Head of caudate nucleus (tissue), 42 donors: Measurements from ENCODE around the gene ASTN2.
A peak's percentile ranks its signal among the peaks of the same experiment; 100 is the strongest.

Experiments used
- DNase-seq, 42 donors: peaks; one replicate each; pipeline versions ENCODE4 v3.0.0 to v3.0.0-alpha.2; 2020 to 2021; ENCODE audit warnings: mixed read lengths in 7 of 42
- intact Hi-C: fragments of 100-400 bp; cut with DNase I; formaldehyde crosslinking; loops from one replicate; pipeline ENCODE4 v1.15.0; 2022

The ASTN2 gene

DNA sequence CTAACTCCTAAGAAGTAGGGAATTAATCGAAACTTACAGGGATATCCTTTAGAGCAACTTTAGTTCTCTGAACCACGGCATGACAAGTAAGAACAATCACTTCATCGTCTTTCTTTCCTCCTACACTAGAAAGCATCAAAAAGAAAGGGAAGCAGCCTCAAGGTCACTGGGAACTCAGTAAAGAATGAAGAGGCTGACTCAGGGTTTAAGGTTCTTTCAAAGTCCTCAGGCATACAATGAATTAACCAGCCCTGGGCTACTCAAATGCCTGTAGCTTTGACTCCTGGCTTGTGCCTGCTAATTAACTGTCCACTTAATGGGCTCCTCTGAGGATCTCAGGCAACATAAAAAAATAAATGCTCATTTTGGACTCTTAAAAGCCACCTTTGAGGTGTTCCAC is 625.8 kb downstream of the ASTN2 start:
- intact Hi-C loops: no loop called here
- DNase-seq: no peak

DNA sequence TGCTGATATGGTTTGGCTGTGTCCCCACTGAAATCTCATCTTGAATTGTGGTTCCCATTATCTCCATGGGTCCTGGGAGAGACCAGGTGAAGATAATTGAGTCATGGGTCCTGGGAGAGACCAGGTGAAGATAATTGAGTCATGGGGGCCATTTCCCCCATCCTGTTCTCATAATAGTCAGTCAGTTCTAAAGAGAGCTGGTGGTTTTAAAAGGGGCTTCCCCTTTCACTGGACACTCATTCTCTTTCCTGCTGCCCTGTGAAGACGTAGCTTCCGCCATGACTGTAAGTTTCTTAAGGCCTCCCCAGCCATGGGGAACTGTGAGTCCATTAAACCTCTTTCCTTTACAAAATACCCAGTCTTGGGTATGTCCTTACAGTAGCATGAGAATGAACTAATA is 628.1 kb downstream of the ASTN2 start:
- DNase-seq: no peak
- intact Hi-C loops: no loop called here

- intact Hi-C loops: no loop called here
- DNase-seq: no peak
Observed at GRCh38 chr9:116777116-116777515, 637.7 kb downstream of the ASTN2 start.

- intact Hi-C loops: no loop called here
- no peak for DNase-seq
Observed at GRCh38 chr9:116774421-116775180, 640.3 kb downstream of the ASTN2 start.

DNA sequence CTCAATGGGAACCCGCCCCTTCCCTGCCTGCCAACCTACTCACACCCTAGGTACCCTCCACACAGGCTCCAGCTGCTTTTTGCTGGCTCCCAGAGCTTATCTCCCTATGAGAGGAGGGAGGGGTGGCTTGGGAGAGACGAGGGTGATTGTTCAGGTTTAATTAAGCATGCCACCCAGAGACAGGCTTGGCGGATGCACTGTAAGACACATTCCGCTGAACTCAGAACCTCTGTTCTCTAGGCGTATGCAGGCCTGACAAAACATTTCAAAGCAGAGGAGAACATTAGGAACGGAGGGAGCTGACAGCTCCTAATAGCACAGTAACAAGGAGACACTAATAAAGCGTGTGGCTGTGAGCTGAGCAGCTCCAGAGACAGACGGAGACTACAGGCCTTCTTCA is 647.6 kb downstream of the ASTN2 start:
- intact Hi-C loops: no loop called here
- peak in 34 of 42 donors; percentile 11 to 84 (median 38) for DNase-seq

DNA sequence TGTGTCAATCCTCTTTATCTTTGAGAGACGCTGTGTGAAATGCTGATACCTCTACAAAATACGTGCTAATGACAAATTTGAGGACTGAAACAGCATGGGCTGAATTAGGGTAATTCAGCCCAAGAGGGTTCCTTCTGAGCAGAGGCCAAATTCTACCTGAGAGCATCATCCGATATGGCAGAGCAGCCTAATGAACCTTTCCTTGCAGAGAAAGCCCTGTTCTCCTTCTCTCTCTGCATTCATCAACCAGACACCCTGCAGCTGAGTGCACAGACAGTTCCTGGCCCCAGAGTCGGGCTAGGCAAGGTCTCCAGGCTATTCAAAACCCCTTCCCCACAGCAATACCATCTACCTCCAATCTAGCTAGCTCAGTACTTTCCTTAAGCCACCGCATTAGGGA is 649.8 kb downstream of the ASTN2 start:
- intact Hi-C loops: no loop called here
- no peak for DNase-seq

GRCh38 chr9:116763770-116764169 is 651.1 kb downstream of the ASTN2 start:
- DNase-seq: no peak
- intact Hi-C loops: no loop called here

DNA sequence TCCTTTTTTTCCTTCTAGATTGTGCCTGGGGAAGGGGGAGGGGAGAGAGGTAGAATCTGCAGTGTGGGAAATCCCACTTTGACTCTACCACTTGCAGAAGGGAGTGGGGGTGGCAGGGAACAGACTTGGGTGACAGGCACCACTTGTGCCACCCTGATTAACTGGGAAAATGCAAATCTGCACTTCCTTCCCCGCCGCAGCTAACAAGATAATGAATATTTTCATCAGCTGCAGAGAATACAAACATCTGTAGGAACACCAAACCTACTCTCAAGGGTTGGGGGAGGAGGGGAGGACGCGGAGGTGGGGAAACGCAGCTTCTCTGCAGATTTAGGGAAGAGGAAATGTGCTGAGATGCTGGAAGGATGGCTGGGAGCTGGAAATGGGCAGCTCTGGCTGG is 654.2 kb downstream of the ASTN2 start:
- intact Hi-C loops: no loop called here
- DNase-seq: peak in 38 of 42 donors; percentile 3 to 67 (median 28)

DNA sequence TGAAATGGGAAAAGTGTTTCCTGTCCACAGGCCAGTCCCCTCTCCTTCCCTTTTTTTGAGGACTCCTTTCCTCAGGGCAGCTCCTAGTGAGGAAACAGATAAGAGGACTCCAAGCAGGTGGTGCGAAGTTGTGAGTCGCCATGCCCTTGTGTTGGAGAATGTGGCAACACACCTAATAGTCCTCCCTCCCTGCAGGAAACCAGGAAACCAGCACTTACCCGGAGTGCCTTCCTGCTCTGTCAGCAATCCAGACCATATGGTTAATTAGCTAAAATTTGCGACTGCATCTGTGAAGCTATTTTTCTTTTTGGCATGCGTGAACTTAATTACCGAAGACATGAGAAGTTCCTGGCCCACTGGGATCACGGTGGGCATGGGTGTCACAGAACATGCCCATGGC is 657.8 kb downstream of the ASTN2 start:
- intact Hi-C loops: no loop called here
- DNase-seq: no peak

DNA sequence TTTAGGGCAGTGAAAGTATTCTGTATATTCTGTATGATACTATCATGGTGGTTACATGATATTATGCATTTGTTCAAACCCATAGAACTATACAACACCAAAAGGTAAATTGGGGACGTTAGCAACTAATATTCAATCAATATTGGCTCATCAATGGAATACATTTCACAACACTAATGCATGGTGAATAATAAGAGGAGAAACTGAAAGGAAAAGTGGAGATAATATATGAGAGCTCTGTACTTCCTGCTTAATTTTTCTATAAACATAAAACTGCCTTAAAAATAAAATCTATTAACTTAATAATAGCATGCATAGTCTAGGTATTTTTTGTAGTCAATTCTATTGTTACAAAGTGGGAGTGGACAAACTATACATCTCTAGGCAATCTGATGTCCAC is 661.5 kb downstream of the ASTN2 start:
- intact Hi-C loops: no loop called here
- no peak for DNase-seq

DNA sequence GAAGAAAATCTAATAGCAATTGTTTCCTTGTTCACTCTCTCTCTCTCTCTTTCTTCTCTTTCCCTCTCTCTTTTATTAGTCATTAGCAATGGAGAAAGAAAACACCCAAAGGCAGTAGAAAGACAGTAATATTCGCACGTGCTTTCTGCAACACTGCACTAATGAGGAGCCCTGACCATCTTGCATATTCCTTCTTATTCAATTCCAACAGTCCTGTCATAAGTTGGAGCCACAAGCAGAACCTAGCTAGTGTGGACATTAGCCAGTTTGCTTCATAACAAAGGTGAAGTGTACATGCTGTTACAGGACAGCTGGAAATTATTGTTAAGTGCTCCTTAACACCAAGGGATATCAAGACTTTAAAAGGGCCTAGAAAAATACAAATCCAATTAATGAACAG is 664.3 kb downstream of the ASTN2 start:
- intact Hi-C loops: no loop called here
- no peak for DNase-seq

GRCh38 chr9:116749772-116750171 is 665.1 kb downstream of the ASTN2 start:
- intact Hi-C loops: loop anchor here (10.0 kb wide), 1 partner anchor 115 kb away; no protein-coding TSS in a partner anchor
- DNase-seq: no peak

DNA sequence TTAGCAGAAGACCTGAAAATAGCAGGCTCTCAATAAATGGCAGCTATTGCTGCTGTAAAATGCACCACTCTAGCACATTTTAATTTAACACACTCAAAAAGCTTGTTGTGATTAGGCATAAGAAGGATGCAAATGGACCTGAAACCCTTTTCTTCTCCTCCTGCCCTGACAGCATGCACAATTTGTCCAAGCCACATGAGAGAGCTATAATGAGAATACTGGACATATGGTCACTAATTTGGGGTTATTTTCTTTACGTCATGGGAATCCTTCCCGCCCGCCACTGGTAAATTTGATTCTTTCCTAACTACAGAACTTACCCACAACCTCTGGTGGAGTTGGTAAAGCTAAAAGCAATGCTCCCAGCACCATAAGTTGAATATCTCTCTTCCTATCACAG is 665.7 kb downstream of the ASTN2 start:
- DNase-seq: no peak
- intact Hi-C loops: loop anchor here (10.0 kb wide), 1 partner anchor 116 kb away; no protein-coding TSS in a partner anchor

DNA sequence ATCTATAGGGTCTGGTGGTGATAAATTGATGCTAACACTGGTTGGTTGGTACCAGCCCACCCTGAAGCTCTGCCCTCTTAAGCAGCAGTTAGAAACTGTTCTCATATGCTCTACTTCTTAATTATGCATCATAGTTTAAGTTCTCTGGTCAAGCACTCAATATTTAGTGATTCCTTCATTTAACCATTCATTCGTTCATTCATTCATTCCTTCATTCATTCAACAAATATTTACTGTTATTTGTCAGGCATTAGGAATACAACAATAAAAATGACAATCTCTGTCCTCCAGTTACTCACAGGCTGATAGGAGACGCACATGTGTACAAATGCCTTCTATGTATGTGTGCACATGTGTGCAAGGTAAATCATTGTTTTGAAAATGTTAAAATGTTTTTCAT is 673.1 kb downstream of the ASTN2 start:
- intact Hi-C loops: loop anchor here (10.0 kb wide), 1 partner anchor 123 kb away; no protein-coding TSS in a partner anchor
- DNase-seq: no peak

DNA sequence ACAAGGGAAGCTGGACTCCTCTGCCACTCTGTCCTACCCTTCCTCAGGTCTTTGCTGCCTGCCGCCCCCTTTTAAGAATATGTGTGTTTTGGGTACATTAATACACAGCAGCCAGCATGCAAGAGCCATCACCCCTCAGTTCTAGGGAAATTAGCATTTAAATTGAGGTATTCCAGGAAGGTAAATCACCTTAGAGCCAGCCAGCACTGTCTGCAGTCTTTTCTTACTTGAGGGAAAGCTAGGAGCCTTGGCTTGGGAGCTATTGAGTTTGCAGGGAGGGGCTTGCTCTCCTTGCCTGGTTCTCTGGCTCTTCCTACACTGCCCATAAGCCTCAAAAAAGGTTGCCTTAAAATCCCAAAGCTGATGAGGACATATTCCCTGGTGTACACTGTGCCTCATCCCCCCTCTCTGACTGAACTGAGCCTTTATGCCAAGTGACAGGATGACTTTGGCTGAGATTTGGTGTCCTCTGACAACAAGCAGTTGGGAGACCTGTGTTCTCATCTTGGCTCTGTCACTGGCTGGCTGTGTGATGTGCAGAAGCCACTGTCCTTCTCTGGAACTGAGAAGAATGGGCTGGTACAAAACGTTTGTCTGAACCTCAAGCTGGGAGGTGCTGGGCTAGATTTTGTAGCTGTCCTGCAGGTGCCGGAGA is 673.6 kb downstream of the ASTN2 start:
- intact Hi-C loops: loop anchor here (10.0 kb wide), 1 partner anchor 124 kb away; no protein-coding TSS in a partner anchor
- DNase-seq: no peak

DNA sequence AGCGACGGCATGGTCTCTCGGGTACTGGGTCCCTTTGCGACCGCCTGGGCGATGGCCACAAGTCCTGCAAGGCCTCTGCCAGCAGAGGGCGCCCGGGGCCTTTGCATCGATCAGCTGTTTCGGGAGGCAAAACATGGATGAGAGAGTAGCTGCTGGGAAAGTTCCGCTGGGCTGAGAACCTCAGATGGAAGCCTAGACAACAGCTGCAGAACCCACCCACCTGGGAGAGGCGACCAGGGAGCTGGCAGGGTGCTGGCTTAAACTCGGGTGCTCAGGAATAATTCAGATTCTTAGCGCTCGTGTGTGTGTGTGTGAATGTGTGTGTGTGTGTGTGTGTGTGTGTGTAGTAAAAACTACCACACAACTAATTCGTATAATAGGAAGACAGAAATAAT is 677.7 kb downstream of the ASTN2 start:
- peak; percentile 77 to 94 (median 88) for DNase-seq
- intact Hi-C loops: no loop called here

DNA sequence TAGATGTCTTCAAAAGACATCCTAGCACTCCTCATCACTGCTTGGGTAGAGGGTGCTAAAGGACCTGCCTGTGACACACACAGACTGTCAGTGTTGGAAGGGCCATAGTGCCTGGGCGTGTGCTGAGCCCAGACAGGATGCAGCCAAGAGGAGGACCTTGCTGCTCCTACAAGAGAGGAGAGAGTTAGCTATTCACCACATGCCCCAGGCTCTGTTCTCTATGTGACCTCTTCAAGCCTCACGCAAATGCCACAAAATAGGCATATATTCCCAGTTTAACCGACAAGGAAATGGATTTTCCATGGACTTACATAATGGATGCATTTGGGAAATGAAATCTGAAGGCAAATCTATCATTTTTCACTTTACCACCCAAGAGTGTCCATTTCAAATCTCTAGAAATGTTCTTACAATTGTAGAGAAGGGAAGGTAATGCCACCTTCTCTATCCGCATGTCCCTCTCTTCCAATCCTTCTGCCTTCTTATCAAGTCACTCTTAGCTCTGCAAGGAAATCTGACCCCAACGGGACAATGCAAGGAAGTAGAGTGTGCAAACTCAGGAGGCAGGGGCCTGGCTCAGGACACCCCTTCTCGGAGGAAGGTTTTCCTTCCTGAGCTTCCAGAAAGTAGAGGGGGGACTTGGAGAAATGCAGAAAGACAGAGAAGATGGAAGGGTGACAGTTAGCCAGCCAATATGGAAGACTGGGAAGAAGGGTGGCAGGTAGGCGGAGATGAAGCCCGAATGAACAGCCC is 678.3 kb downstream of the ASTN2 start:
- intact Hi-C loops: no loop called here
- DNase-seq: no peak

- DNase-seq: no peak
- intact Hi-C loops: no loop called here
Observed at GRCh38 chr9:116733010-116733641, 681.7 kb downstream of the ASTN2 start.

DNA sequence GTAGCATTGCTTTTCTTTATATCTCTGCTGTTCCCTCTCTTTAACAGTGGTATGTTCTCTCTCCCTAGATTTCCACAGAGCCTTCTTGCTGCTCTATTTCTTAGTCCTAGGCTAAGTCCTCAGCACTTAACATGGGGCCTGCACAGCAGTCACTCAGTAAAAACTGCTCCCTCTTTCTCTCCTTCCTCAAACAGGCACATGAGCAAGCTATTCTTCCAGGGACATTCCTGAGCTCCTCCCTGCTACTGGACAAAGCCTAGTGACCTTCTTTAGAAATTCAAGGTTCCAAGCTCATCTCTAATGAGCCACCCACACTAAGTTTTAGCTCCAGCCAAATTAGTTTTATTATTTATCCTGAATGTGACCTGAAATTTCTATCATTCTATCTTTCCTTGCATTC is 688.3 kb downstream of the ASTN2 start:
- intact Hi-C loops: no loop called here
- no peak for DNase-seq

DNA sequence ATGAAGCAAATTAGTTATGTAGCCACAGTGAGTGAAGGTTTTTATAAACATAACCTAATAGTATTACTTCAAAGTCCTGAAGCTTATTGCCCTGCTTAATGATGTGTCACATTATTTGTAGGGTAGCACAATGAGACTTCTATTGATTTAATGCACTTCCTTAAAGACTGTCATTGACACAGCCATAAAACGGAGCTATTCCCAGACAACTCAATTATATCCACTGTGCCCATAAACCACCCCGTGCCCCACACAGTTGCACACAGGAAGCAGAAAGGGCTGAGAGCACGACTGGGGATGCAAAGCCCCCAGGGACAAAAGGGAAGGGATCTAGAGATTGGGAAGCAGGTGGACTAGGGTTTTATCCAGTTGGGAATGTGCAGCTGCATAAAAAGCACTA is 690.7 kb downstream of the ASTN2 start:
- intact Hi-C loops: no loop called here
- no peak for DNase-seq
